Right lobe of liver (tissue), 6 donors: Measurements from ENCODE around the gene CACNA1S. TPM values are rescaled to one million over a fixed set of nuclear protein-coding genes. Genes with fewer than 3 reads are reported as not detected.

Experiments
- ATAC-seq, 4 donors: fragments of 200-7000 bp; cut with Tn5 transposase; one replicate each; pipeline ENCODE4 v1.9.1; 2020; ENCODE audit warnings: mild to moderate bottlenecking in 4 of 4, moderate library complexity in 4 of 4
- DNase-seq, 3 donors: peaks; one replicate each; pipeline ENCODE4 v3.0.0-alpha.2; 2020
- H3K27ac ChIP-seq, 3 donors: fragments of 200-600 bp; one replicate each; pipeline ENCODE4 v1.8.0; 2022
- H3K27me3 ChIP-seq, 2 donors: fragments of 200-600 bp; one replicate each; pipeline ENCODE4 v1.8.0; 2022
- H3K36me3 ChIP-seq, 4 donors: fragments of 200-600 bp; sonication (generic) in 1 of 4; one replicate each; pipeline versions ENCODE4 v1.5.1 to v1.8.0; 2017 to 2022; ENCODE audit warnings: control low read depth in 1 of 4
- H3K4me1 ChIP-seq, 4 donors: fragments of 200-600 bp; sonication (generic) in 1 of 4; one replicate each; pipeline versions ENCODE4 v1.5.1 to v1.8.0; 2017 to 2022; ENCODE audit warnings: control low read depth in 1 of 4
- H3K4me3 ChIP-seq, 3 donors: fragments of 200-600 bp; one replicate each; pipeline ENCODE4 v1.8.0; 2022
- H3K9me3 ChIP-seq, 4 donors: fragments of 200-600 bp; sonication (generic) in 1 of 4; one replicate each; pipeline versions ENCODE4 v1.5.1 to v1.8.0; 2017 to 2022; ENCODE audit warnings: control low read depth in 1 of 4
- CTCF ChIP-seq, 4 donors: fragments of 200-600 bp in 3 of 4; fragments of 450-650 bp in 1 of 4; IDR thresholded peaks; one replicate each; pipeline versions ENCODE4 v1.5.1 to v1.8.0; 2016 to 2022; ENCODE audit warnings: antibody characterized with exemption in 4 of 4, mild to moderate bottlenecking in 2 of 4
- POLR2A ChIP-seq: fragments of 450-650 bp; IDR thresholded peaks from one replicate; pipeline ENCODE4 v1.6.1; 2017; ENCODE audit warnings: antibody characterized with exemption, mild to moderate bottlenecking
- whole genome bisulfite sequencing: methylation state at CpG from one replicate; pipeline ENCODE4 v1.1.6; 2018; ENCODE audit warnings: low coverage, low lambda C conversion rate; ENCODE audit not compliant: insufficient coverage; ENCODE audit errors: missing lambda C conversion rate; 5-methylcytosine and 5-hydroxymethylcytosine counted together
- intact Hi-C, 2 donors: fragments of 100-400 bp; cut with DNase I; formaldehyde crosslinking; loops; one replicate each; pipeline versions ENCODE4 v1.11.2 to v1.14.1; 2022
- total RNA-seq, 6 experiments: library from RNA; depleted of rRNA in 2 of 6; stranded (reverse); fragments of >200 nt in 2 of 6; fragmentation: NEBNext Ultra II Directional in 3 of 6; extraction: Animal tissue kit (Norgen Biotek cat#: 25700) in 3 of 6; gene quantifications; one replicate each; pipeline versions ENCODE4 v1.1.0 to v1.2.4, GENCODE V29; 2016 to 2023
- donor health status: DM: no; HTN: yes; CAD: no.
- donor health status: DM: no; HTN: no; CAD: no.
- donor health status: DM: no; HTN: no; CAD: no.
- donor health status: DM: no; HTN: yes; CAD: no.
- donor health status: DM: no; HTN: yes; CAD: no.

Gene CACNA1S
- total RNA-seq, 6 experiments from 2014 or later: 0.12 TPM; not detected in 5

GRCh38 chr1:201113451-201114244 lies 1.4 kb upstream of the CACNA1S start:
- no peak for DNase-seq
- intact Hi-C loops: loop anchor here (5.0 to 10.0 kb wide), 2 partner anchors 139 to 141 kb away; no protein-coding TSS in a partner anchor
- WGBS: 42% methylated on average over 9 of the region's 17 CpGs
- no peak for ATAC-seq
- Histone ChIP-seq H3K4me3 (peak overlapping the region in 1 of 3 donors; percentile 51), H3K9me3 (no peaks in the 10 kb centered on the region), H3K27me3 (no peaks in the 10 kb centered on the region), H3K4me1 (no peaks in the 10 kb centered on the region), H3K36me3 (no peaks in the 10 kb centered on the region), H3K27ac (no peak overlapping the region)
- TF ChIP-seq POLR2A (no peak), CTCF (IDR thresholded peaks at IDR 0.05) (no peak)

GRCh38 chr1:201112926-201113325 lies 700 bp upstream of the CACNA1S start:
- H3K9me3 ChIP-seq: no peaks in the 10 kb centered on the region
- no peak overlapping the region for H3K4me3 ChIP-seq
- no peak overlapping the region for H3K27ac ChIP-seq
- ATAC-seq (no peak), DNase-seq (no peak)
- no peak for TF ChIP-seq POLR2A
- no peak for TF ChIP-seq CTCF (IDR thresholded peaks at IDR 0.05)
- 69% methylated on average over 3 of the region's 3 CpGs for WGBS
- no peaks in the 10 kb centered on the region for H3K36me3 ChIP-seq
- no peaks in the 10 kb centered on the region for H3K4me1 ChIP-seq
- intact Hi-C loops: loop anchor here (5.0 to 10.0 kb wide), 2 partner anchors 138 to 141 kb away; no protein-coding TSS in a partner anchor
- no peaks in the 10 kb centered on the region for H3K27me3 ChIP-seq

GRCh38 chr1:201111672-201112071 lies 554 bp downstream of the CACNA1S start:
- no peak for DNase-seq
- 83% methylated on average over 2 of the region's 3 CpGs for WGBS
- no peaks in the 10 kb centered on the region for H3K27me3 ChIP-seq
- no peaks in the 10 kb centered on the region for H3K36me3 ChIP-seq
- H3K9me3 ChIP-seq: no peaks in the 10 kb centered on the region
- no peaks in the 10 kb centered on the region for H3K4me1 ChIP-seq
- no peak for TF ChIP-seq CTCF (IDR thresholded peaks at IDR 0.05)
- ATAC-seq: no peak
- H3K27ac ChIP-seq: no peak overlapping the region
- H3K4me3 ChIP-seq: no peak overlapping the region
- intact Hi-C loops: loop anchor here (5.0 to 10.0 kb wide), 2 partner anchors 137 to 139 kb away; no protein-coding TSS in a partner anchor

GRCh38 chr1:201111156-201111555 lies 1.1 kb downstream of the CACNA1S start:
- H3K4me1 ChIP-seq: no peaks in the 10 kb centered on the region
- DNase-seq: no peak
- intact Hi-C loops: loop anchor here (5.0 to 10.0 kb wide), 2 partner anchors 136 to 139 kb away; no protein-coding TSS in a partner anchor
- TF ChIP-seq CTCF (IDR thresholded peaks at IDR 0.05) (no peak), POLR2A (no peak)
- H3K36me3 ChIP-seq: no peaks in the 10 kb centered on the region
- ATAC-seq: no peak
- H3K27me3 ChIP-seq: no peaks in the 10 kb centered on the region
- WGBS: 64% methylated on average over 2 of the region's 7 CpGs
- no peak overlapping the region for H3K27ac ChIP-seq
- no peak overlapping the region for H3K4me3 ChIP-seq
- no peaks in the 10 kb centered on the region for H3K9me3 ChIP-seq
